Activated naive CD8-positive, alpha-beta T cell treated with anti-CD3 and anti-CD28 coated beads, Interleukin-2, amount 50 U/mL, for 16 hours (primary cell): ENCODE data around the gene UBXN6.

Experiments used
- DNase-seq: peaks from one replicate; pipeline ENCODE4 v3.0.0-alpha.2; 2020; ENCODE audit warnings: low read depth, low spot score

The UBXN6 gene

DNA sequence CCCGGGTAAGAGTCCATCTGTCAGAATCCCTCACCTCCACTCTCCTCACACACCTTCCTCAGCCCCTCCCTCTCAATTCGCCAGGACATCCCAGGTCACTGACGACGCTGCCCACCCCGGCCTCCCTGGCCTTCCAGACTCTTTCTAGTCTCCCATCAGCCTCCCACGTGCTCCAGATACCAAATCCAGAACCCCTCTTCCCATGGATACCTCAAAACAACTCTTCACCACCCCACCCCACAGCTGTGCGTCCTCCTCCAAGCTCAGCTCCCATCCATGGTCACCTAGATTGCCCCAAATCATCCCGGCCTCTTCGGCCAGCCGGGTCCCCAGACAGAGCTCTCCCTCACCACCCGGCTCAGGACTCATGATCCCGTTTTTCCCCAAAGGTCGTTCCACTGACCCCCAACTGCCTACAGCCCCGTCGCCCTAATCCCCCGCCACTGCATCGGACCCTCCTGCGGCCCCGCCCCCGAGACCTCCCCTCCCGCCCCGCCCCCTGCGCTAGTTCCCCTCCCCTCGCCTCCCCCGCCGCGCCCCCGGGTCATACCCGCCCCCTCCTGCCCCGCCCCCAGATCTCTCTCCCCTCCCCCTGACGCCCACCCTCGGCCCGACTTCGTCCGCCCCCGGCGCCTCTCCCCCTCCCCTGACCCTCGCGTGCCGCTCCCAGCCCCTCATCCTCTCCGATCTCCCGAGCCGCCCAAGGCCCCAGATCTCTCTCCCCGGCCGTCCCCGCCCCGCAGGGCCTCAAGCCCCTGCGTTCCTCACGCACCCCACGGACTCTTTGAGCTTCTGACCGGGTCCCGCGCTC is 546 bp downstream of the UBXN6 start:
- DNase-seq = no peak

- DNase-seq = no peak
Observed at GRCh38 chr19:4456476-4456842, 1.1 kb downstream of the UBXN6 start.

- no peak for DNase-seq
Observed at GRCh38 chr19:4455719-4456475, 1.7 kb downstream of the UBXN6 start.

DNA sequence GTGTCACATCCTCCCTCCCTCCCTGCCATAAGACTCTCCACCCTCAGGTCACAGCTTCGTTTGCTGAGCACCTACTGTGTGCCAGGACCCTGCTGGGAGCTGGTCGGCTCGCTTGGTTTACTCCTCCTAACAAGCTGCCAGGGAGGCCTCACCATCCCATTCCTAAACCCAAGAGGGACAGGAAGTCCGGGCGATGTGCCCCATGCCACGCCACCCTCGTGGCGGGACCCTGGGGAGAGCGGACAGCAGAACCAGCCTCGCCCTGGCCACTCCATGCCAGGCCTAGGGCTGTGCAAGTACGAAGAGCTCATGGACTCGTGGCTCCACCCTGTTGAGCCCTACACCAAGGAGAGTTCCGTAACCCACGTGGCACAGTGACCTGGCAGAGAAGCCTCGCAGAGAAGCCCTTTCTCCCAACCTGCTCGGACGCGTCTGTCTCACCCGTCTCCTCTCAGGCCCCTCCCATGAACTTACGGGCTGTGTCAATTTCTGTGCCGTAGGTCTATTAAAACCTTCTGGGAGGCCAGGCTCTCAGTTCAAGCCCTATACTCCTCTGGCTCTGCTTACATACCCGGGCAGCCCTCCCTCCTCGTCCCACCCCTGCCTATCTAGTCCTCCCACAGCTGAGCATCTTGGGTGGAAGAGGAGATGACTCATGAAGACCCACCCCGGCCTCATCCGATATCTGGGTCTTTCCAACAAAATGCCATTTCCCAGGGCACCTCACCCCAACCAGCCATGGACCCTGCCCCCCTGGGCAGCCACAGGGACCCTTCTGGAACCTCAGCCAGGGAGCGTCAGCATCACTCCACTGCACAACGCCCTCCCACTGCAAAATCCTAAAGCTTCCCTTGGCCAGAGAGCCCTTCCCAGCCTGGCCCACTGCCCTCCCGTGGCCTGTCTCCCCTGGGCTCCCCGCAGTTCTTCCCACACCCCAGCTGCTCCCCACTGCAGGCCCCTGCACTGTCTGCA is 2.6 kb downstream of the UBXN6 start:
- no peak for DNase-seq

DNA sequence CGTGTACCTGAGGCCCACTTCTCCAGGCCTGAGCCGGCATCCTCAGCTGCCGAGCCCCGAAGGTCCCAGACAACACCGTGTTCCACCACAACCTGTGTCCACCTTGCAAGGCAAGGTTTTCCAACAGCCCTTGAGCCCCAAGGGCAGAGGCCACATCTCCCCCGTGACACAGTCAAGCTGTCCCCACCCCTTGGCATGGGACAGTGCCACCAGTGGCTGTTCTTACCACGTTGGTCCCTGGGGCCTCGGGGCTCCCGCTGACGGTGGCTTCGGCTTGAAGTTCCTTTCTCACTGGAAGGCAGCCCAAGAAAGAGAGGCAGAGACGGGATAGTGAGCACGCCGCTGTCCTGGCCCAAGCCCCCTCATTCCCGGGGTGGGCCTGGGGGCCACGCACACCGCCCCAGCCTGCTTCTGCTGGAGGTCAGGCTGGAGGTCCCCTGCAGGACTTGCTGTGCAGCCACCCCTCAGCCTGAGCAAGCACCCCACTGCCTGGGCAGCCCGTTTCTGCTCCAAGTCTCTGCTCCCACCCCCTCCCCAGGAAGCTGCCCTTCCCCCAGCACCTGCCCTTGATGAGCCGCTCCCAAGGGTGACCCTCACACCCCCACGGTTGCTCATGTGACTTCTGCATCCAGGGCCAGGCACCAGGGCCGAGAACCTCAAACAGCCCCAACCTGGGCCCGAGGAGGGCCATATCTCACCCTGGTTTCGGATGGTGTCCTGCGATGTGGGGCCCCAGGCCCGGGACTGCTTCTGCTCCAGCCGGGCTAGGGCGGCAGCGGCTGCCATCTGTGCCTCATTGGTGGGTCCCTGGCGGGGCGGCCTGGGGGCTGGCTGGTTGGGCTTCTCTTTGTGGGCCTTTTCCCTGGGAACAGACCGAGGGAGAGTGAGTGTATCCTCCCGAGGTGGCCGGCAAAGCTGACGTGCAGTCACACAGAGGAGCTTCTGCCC is 4.1 kb downstream of the UBXN6 start:
- DNase-seq = no peak

DNA sequence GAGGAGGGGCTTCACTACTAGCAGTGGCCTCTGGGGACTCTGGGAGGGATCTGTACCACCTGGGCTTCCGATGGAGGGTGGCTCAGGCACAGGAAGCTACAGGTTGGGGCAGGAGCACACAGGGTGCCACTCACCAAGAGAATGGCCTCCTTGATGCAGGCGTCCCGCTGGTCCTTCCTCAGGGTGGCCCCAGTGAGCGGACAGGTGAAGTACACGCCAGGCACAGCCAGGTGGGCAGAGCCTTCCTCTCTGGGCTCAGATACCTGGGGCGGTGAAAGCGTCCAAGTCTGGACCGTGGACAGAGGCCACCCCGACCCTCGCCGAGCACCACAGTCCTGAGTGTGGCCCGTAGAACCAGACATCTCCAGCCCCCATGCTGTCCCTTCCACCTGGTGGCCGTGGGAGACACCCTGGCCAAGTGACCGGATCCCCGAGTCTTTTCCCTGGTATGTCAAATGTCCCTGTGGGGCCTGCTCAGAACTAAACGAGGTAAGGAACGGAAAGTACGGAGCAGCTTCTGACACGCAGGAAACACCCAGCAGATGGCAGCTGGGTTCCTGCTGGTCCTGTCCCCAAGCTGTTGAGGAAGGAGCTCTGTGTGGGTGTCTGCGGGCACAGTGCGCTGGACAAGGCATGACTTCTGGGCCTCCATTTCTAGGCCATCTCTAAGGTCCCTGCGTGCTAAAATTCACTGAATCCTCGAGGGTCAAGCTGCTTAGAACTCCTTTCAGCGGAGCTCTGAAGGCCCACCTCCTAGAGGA is 5.2 kb downstream of the UBXN6 start:
- no peak for DNase-seq

GRCh38 chr19:4449639-4450028 is 8.0 kb downstream of the UBXN6 start:
- no peak for DNase-seq

DNA sequence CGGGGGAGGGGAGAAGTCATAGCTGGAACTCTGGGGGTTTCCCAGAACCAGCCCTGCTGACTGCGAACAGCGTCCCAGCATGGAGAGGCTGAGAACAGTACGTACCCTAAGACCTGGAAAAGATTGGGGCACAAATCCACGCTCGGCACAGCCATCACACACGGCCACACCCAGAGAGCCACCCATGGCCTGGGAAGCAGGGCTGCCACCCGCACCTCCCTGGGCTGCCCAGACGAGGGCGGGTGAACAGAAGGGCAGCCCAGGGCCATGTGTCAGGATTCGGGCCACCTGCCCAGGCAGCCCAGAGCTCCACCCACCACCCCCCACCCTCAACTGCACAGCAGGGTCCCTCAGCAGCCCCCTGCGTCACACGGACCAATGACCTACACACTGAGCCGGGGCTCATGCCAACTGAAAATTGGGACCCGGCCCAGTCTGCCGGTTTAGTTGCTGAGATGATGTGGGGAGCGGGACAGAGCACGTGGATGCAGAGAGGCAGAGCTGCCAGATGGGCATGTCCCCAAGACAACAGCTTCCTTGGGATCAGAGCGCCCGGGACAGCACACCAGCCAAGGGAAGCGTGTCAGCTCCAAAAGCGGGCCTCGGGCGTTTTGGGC is 8.5 kb downstream of the UBXN6 start:
- no peak for DNase-seq

GRCh38 chr19:4448147-4448985 is 9.2 kb downstream of the UBXN6 start:
- no peak for DNase-seq

- DNase-seq = no peak
Observed at GRCh38 chr19:4447327-4448146, 10.1 kb downstream of the UBXN6 start.

- DNase-seq = no peak
Observed at GRCh38 chr19:4446704-4447200, 10.8 kb downstream of the UBXN6 start.

- DNase-seq = no peak
Observed at GRCh38 chr19:4445963-4446703, 11.5 kb downstream of the UBXN6 start.

DNA sequence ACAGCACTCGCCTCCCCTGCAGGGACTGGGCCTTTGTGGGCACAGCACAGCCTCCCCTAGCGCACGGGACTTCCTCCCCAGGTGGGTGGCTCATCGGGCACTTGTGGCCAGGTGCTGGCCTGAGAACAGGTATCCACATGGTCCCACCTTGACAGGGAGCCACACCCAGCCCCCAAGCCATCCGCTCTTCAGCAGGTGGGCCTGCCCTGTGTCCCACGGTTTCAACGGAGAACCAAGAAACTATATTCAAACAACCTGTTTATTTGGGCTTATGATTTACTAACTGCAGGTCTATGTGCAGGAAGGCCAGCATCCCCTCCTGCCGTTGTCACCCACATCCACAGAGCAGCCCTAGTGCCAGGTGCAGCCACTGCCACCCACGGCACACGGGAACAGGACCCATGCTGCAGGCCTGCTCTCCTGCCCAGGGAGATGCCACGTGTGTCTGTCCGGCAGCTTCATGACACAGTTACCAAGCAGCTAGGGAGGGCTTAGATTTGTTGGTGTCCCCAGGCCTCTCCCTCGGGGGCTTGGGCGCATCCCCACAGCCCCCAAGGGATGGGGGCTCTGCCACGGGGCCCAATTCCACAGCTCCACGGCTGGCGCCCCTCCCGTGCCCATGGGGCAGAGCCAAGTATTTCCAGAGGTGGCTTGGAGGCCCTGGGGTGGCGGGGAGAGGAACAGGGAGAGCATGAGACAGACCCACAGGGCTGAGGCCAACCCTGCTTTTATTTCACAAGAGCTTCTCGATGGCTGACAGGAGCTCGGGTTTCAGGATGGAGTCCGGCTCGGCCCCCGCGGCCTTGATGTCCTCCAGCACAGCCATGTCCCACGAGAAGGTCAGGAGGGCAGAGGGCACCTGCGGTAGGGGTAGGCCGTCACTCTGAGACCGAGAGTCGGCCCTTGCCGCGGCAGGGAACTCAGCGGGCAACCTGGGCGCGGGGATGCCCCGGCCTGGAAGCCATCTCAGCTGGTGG is 12.5 kb downstream of the UBXN6 start:
- no peak for DNase-seq

DNA sequence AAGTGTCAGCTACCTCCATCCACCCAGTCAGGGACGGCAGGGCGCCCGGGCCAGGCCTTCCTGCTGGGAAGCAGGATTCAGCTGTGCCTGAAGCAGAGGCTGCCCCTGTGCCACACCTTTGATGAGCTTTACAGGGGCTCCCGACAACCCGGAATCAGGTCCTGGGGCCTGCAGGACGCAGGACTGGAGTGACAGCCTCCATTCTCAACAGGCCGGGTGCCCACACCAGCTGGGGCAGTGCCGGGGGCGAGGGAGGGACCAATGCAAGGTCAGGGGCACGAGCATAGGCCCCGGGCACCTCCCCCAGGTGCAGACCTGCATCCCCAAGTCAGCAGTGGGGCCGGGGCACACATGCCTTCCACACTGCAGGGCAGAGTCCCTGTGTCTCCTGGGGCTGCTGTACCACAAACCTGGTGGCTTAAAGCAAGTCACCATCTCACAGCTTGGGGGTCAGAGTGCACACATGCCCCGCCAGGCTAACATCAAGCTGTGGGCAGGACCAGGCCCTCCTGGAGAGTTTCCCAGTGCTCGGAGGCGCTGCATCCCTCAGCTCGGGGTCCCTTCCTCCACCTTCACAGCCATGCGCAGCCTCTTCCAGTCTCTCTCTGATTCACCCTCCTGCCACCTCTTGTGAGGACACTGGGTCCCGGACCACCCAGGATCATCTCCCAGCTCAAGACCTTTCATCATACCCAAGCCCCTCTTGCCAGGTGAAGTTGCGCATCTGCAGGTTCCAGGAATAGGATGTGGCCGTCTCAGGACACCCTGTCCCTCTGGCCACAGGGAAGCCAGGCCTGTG is 13.4 kb downstream of the UBXN6 start:
- no peak for DNase-seq

- DNase-seq = no peak
Observed at GRCh38 chr19:4443188-4443587, 14.4 kb downstream of the UBXN6 start.
